Adrenal gland (tissue), 5 donors: ENCODE results near the gene TBC1D2.

Experiments used
- POLR2A ChIP-seq, 2 donors: fragments of 450-650 bp; IDR thresholded peaks; one replicate each; pipeline ENCODE4 v1.6.1; 2017; ENCODE audit warnings: antibody characterized with exemption in 2 of 2, mild to moderate bottlenecking in 2 of 2, moderate library complexity in 1 of 2
- TF ChIP-seq, protein P1 (sequence below), 6 experiments: fragments of 450-650 bp in 4 of 6; fragments of 200-600 bp in 2 of 6; sonication (generic) in 1 of 6; IDR thresholded peaks; 1 replicate in 5 of 6; 2 replicates in 1 of 6; pipeline versions ENCODE4 v1.5.1 to v1.8.0; 2016 to 2021; ENCODE audit warnings: antibody characterized with exemption in 6 of 6, mild to moderate bottlenecking in 2 of 6, moderate library complexity in 1 of 6
- donor health status: DM: no; HTN: no; CAD: no.

- TF ChIP-seq, protein P1, sequence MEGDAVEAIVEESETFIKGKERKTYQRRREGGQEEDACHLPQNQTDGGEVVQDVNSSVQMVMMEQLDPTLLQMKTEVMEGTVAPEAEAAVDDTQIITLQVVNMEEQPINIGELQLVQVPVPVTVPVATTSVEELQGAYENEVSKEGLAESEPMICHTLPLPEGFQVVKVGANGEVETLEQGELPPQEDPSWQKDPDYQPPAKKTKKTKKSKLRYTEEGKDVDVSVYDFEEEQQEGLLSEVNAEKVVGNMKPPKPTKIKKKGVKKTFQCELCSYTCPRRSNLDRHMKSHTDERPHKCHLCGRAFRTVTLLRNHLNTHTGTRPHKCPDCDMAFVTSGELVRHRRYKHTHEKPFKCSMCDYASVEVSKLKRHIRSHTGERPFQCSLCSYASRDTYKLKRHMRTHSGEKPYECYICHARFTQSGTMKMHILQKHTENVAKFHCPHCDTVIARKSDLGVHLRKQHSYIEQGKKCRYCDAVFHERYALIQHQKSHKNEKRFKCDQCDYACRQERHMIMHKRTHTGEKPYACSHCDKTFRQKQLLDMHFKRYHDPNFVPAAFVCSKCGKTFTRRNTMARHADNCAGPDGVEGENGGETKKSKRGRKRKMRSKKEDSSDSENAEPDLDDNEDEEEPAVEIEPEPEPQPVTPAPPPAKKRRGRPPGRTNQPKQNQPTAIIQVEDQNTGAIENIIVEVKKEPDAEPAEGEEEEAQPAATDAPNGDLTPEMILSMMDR (IDR thresholded peaks at IDR 0.05): no peak
- TF ChIP-seq POLR2A (IDR thresholded peaks at IDR 0.05): no peak
These were observed 74.5 kb downstream of the TBC1D2 start for GRCh38 chr9:98180996-98181395.
